HG03196 (cell line): Measurements from ENCODE around the gene RPGR.
A peak's percentile ranks its signal among the peaks of the same experiment; 100 is the strongest.

Source experiments
- ATAC-seq: cut with Tn5 transposase; IDR thresholded peaks from one replicate; pipeline ENCODE4 v1.9.1; 2021; ENCODE audit not compliant: unreplicated experiment

RPGR gene

GRCh38 chrX:38327007-38327774 is at the start of gene RPGR:
Gene RPGR, minus strand, starts transcription at chrX:38327509. Its CDS starts 142 bp downstream, at chrX:38327367.
- peak; percentile 97 for ATAC-seq

- ATAC-seq, result no peak
These were observed 49.4 kb upstream of the RPGR start for GRCh38 chrX:38376747-38377146.

DNA sequence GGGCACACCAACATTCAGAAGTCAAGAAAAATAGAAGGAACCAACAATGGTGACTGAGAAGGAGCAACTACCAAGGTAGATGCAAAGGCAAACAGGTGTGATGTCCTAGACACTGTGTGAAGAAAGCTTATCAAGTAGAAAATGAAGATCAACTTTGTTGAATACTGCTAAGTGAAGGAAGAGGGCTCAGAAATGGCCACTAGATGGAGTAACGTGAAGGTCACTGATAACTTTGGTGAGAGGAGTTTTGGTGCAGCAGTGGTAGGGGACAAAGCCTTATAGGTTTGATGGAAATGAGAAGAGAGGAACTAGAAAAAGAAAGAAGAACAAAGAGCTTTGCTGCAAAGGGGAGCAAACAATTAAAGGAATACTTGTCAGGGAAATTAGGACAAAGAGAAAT is 48.6 kb upstream of the RPGR start:
- ATAC-seq, result no peak

GRCh38 chrX:38374431-38374830 is 47.1 kb upstream of the RPGR start:
- ATAC-seq, result no peak

DNA sequence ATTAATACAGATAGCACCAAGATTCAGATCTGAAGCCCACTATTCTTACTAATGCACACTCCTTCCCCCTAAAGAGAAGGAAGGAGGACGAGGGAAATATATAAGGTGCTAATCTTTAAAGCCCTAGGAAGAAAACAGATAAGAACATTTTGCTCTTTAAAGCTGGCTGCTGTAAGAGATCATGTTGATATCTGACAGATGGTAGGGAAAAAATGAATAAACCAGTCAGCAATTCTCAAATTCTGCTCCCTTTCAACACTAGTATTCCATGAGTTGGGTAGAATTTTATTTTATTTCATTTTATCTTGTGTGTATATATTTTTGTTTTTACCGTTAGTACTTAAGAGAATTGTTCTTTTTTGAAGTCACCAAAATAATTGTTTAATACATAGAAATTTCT is 44.3 kb upstream of the RPGR start:
- no peak for ATAC-seq

- ATAC-seq, result no peak
These were observed 41.5 kb upstream of the RPGR start for GRCh38 chrX:38368774-38369173.

DNA sequence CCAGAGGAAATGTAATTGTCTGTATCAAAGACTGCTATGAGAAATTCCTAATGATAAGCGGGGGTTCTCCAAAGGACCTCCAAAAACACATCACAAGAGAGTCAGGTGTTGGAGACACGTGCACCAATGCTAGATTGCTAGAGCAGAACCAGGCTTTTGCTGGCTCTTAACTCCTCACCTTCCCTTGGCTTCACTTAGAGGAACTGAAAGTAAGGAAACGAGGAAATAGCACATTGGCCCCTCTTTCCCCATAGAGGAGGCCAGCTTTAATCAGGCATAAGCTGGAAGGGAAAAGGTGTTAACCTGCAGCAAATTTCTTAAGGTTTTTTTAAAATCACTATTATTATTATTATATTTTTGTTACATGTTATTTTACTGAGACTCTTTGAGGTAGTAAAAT is 38.6 kb upstream of the RPGR start:
- no peak for ATAC-seq

DNA sequence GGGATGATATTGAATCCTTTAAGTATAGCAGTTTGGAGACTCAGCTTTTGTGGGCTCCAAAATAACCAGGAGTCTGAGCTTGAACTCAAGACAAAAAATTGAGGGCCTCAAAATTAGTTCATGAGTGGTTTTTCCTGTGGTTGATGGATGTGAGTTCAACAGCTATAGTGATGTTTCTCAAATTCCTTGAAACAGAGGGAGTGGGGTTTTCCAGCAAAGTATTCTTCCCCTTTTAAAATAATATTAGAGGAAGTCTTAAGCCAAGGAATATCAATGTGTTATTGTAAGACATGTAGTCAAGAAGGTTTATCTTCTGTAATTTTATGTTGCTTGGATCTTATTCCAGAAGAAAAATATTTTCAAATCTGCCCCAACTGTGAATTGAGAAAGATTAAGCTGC is 35.7 kb upstream of the RPGR start:
- no peak for ATAC-seq

- no peak for ATAC-seq
These were observed 30.7 kb upstream of the RPGR start for GRCh38 chrX:38357747-38358673.

- no peak for ATAC-seq
These were observed 29.1 kb upstream of the RPGR start for GRCh38 chrX:38356401-38356800.

DNA sequence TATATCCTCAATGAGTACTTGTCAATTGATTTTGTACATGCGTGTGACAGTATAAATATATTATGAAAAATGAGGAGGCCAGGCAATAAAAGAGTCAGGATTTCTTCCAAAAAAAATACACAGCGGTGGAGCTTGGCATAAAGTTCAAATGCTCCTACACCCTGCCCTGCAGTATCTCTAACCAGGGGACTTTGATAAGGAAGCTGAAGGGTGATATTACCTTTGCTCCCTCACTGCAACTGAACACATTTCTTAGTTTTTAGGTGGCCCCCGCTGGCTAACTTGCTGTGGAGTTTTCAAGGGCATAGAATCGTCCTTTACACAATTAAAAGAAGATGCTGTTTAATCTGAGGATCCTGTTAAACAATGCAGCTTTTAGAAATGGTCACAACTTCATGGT is 25.1 kb upstream of the RPGR start, which contains the start of gene OTC:
Gene OTC, plus strand, starts transcription at position 243 of the 400 bp plus-strand sequence. Its CDS starts 93 bp downstream, at position 336.
- ATAC-seq, result no peak

GRCh38 chrX:38351346-38351745 is 24.0 kb upstream of the RPGR start:
- no peak for ATAC-seq

- ATAC-seq, result peak; percentile 71
These were observed 19.8 kb upstream of the RPGR start for GRCh38 chrX:38347136-38347535.

DNA sequence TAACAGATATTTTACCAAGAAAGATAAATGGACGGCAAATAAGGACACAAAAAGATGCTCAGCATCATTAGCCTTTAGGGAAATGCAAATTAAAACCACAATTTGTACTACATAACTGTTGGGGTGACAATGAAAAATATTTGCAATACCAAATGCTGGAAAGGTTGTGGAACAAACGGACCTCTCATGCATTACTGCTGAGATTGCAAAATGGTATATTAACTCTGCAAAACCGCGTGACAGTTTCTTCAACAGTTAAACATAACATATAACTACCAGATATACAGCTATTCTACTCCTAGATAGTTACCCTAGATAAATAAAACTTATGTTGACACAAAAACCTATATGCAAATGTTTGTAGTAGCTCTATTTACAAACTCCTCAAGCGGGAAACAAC is 18.8 kb upstream of the RPGR start:
- no peak for ATAC-seq

DNA sequence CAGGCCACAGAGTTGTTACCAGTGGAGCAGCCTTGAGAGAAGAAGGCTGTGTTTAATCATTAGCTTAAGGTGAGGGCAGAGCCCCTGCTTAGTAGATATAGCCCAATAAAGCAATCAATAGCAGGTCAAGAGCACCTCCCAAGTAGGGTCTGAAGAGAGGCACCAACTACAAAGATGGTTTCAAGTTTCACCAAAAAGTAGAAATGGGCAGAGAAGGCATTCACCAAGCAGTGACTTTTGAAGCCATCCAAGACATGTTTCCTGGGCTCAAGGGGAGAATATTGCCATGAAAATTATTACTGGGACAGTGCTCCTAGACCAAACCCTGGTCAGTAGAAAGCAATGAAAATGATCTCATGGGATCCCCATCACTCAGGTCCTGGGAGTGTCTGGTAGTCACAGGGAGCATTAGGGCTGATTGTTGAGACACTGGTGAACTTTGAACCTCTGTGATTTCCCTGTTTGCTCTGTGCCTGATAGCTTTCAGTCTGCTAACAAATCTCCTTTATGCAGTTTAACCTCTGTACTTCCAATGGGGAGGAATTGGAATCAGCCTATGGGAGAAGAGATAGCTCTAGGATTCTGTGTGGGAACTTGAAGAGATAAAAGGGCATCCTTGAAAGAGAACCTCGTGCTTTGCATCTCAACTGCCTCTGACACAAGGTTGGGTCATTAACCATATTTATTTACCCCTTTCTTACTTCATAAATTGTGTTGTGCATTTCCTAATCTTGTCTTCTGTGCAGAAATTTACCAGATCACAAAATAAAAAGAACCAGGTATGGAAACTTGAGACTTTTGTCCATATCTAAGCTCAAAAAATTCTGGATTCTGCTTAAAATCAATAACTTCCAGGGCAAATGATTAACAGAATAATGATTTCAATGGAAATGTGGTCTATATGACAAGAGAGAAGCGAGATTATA is 15.8 kb upstream of the RPGR start:
- no peak for ATAC-seq

GRCh38 chrX:38341442-38341841 is 14.1 kb upstream of the RPGR start:
- ATAC-seq, result no peak

- ATAC-seq, result no peak
These were observed 9.4 kb upstream of the RPGR start for GRCh38 chrX:38336538-38337240.

DNA sequence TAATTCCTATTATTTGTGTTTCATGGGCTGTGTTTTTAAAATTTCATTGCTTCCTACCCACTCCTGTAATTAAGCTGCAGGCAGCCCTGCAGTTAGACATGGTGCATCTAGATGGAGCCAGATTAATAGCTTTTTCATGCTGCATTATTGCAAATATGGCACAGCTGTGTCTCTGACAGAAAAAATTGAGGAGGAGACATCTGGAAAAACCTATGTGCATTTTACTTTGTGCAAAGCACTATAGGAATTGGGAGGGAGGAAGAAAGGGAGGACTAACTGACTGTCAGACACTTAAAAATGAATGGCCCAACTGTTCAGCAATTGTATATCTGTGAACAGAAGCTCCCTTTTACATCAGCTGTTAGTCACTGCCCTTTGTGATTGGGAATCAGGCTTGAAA is 8.1 kb upstream of the RPGR start:
- ATAC-seq, result no peak

DNA sequence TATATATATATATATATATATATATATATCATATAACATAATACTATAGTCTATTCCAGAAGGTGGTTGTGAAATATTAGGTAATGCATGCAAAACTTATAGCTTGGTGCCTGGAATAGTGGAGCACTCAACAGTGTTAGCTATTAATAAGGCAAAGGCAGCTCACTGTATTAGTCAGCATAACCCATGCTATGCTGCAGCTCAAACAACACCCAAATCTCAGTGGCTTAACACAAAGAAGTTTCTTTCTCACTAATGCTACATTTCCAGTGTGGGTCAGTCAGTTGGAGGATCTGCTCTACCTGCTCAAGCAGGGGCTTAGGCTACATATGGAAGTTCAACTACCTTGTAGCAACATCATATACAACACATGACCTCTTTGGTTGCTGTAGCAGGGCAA is 5.2 kb upstream of the RPGR start:
- ATAC-seq, result peak; percentile 52

DNA sequence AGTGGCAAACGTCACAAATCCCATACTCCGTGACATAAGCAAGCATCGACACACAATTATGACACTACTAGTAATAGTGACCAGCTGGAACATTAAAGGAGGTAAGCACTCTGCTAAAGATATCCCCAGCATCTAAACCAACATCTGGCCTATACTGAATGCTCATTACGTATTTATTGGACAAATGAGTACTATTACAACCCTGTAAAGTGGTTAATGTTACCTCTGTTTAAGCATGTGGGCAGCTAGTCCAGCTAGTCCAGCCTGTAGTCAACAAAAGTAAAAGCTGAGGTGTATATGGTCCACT is 419 bp upstream of the RPGR start:
- ATAC-seq, result no peak

- ATAC-seq, result no peak
These were observed 1.2 kb downstream of the RPGR start for GRCh38 chrX:38326086-38326485.
